Ishikawa (cell line): ENCODE measurements around the gene DELE1.

Source experiments
- EP300 ChIP-seq: IDR thresholded peaks from 2 replicates; pipeline ENCODE4 v1.6.1; 2012; ENCODE audit warnings: borderline replicate concordance
- MAX ChIP-seq: IDR thresholded peaks from 2 replicates; pipeline ENCODE4 v1.6.1; 2012
- REST ChIP-seq: IDR thresholded peaks from 2 replicates; pipeline ENCODE4 v1.6.1; 2012; ENCODE audit warnings: low read depth, mild to moderate bottlenecking

- TF ChIP-seq MAX (no peak), EP300 (no peak), REST (no peak)
Measured at GRCh38 chr5:141919218-141920119, 4.2 kb upstream of the DELE1 start.
